GM12892 (cell line): ENCODE measurements around the gene OR6J1.

Source experiments
- DNase-seq: peaks from one replicate; pipeline ENCODE4 v3.0.0; 2011; ENCODE audit not compliant: insufficient read length
- FAIRE-seq: peaks from 2 replicates; lab custom pipeline; 2011; peaks lifted over from hg19 to GRCh38; lab: Jason Lieb, UNC
- POLR2A ChIP-seq: IDR thresholded peaks from 2 replicates; pipeline ENCODE4 v1.6.1; 2011; ENCODE audit warnings: low read depth, low read length, control low read depth
- POLR2AphosphoS5 ChIP-seq: IDR thresholded peaks from 2 replicates; pipeline ENCODE4 v1.6.1; 2011; ENCODE audit warnings: low read depth, low read length, control low read depth
- TAF1 ChIP-seq: IDR thresholded peaks from 2 replicates; pipeline ENCODE4 v1.6.1; 2011; ENCODE audit warnings: low read depth, mild to moderate bottlenecking, control low read depth, low read length, borderline replicate concordance

OR6J1 gene

GRCh38 chr14:22598896-22599244 is 45.3 kb downstream of the OR6J1 start:
- DNase-seq (peak; percentile 38), FAIRE-seq (no peak)
- TF ChIP-seq TAF1 (no peak), POLR2AphosphoS5 (no peak), POLR2A (no peak)

- FAIRE-seq (peak; percentile 61), DNase-seq (peak; percentile 78)
- TF ChIP-seq POLR2AphosphoS5: no peak
- TF ChIP-seq POLR2A: peak; percentile 46; the same call in 1 of the 2 replicates
- TF ChIP-seq TAF1: no peak
Measured at GRCh38 chr14:22598099-22598895, 45.9 kb downstream of the OR6J1 start, which contains the start of gene ABHD4. Gene ABHD4, plus strand, starts transcription at chr14:22598300. Its CDS starts 7 bp downstream, at chr14:22598307.

- TF ChIP-seq POLR2AphosphoS5 (no peak), POLR2A (no peak), TAF1 (no peak)
- FAIRE-seq (no peak), DNase-seq (no peak)
Measured at GRCh38 chr14:22597771-22598098, 46.4 kb downstream of the OR6J1 start.

GRCh38 chr14:22597265-22597664 is 46.9 kb downstream of the OR6J1 start:
- no peak for TF ChIP-seq POLR2A
- FAIRE-seq (no peak), DNase-seq (no peak)

- FAIRE-seq: no peak
- TF ChIP-seq POLR2AphosphoS5: no peak
- no peak for DNase-seq
Measured at GRCh38 chr14:22596354-22596879, 47.7 kb downstream of the OR6J1 start.

- TF ChIP-seq POLR2AphosphoS5 (no peak), POLR2A (no peak), TAF1 (no peak)
- FAIRE-seq: no peak
- no peak for DNase-seq
Measured at GRCh38 chr14:22594156-22594716, 49.9 kb downstream of the OR6J1 start.

GRCh38 chr14:22593601-22594000 is 50.6 kb downstream of the OR6J1 start:
- no peak for FAIRE-seq
- no peak for DNase-seq
- TF ChIP-seq POLR2AphosphoS5: no peak
- TF ChIP-seq TAF1: no peak
- no peak for TF ChIP-seq POLR2A

GRCh38 chr14:22593189-22593588 is 51.0 kb downstream of the OR6J1 start:
- TF ChIP-seq POLR2AphosphoS5 (no peak), TAF1 (no peak), POLR2A (no peak)
- DNase-seq (no peak), FAIRE-seq (no peak)

GRCh38 chr14:22589096-22589839 is 54.9 kb downstream of the OR6J1 start, which contains the start of gene DAD1:
Gene DAD1, minus strand, starts transcription at chr14:22589224. Its CDS starts 67 bp downstream, at chr14:22589157.
- peak; percentile 86 for DNase-seq
- FAIRE-seq: peak; percentile 100
- peak; percentile 98 for TF ChIP-seq POLR2AphosphoS5
- peak; percentile 97 for TF ChIP-seq POLR2A
- TF ChIP-seq TAF1: peak; percentile 88

GRCh38 chr14:22588526-22589095 is 55.5 kb downstream of the OR6J1 start:
- TF ChIP-seq POLR2A (no peak), POLR2AphosphoS5 (no peak), TAF1 (no peak)
- FAIRE-seq (peak; percentile 70), DNase-seq (no peak)
